Stimulated activated CD8-positive, alpha-beta memory T cell treated with anti-CD3 and anti-CD28 coated beads, Interleukin-4, amount 100 ng/mL, for 4 hours (primary cell): ENCODE results near the gene MRFAP1.
A peak's percentile ranks its signal among the peaks of the same experiment; 100 is the strongest.
"Not testable (repeated sequence)": the region's sequence is repeated elsewhere in the genome, so short reads cannot be mapped to it uniquely, and the experiment has no call there.

Source experiments
- DNase-seq, 2 donors: peaks; one replicate each; pipeline ENCODE4 v3.0.0-alpha.2; 2020; ENCODE audit warnings: low read depth in 2 of 2, low spot score in 1 of 2

Gene MRFAP1

GRCh38 chr4:6633091-6633906 lies 7.2 kb upstream of the MRFAP1 start:
- no peak for DNase-seq

GRCh38 chr4:6634746-6635145 lies 5.7 kb upstream of the MRFAP1 start:
- no peak for DNase-seq

GRCh38 chr4:6639137-6639680 lies 1.3 kb upstream of the MRFAP1 start:
- no peak for DNase-seq

GRCh38 chr4:6641164-6641970 lies 882 bp downstream of the MRFAP1 start:
- peak in 1 of 2 donors; percentile 7 for DNase-seq

- DNase-seq, result no peak
These were observed 1.5 kb downstream of the MRFAP1 start for GRCh38 chr4:6641971-6642320.

GRCh38 chr4:6643141-6643847 lies 2.8 kb downstream of the MRFAP1 start:
- no peak for DNase-seq

- no peak for DNase-seq
These were observed 4.5 kb downstream of the MRFAP1 start for GRCh38 chr4:6644792-6645530.

- DNase-seq, result no peak
These were observed 6.7 kb downstream of the MRFAP1 start for GRCh38 chr4:6647169-6647568.

GRCh38 chr4:6647582-6648230 lies 7.2 kb downstream of the MRFAP1 start:
- no peak for DNase-seq

- no peak for DNase-seq
These were observed 8.7 kb downstream of the MRFAP1 start for GRCh38 chr4:6649216-6649615.

- not testable (repeated sequence) for DNase-seq
These were observed 13.7 kb downstream of the MRFAP1 start for GRCh38 chr4:6654211-6654610.

- DNase-seq, result not testable (repeated sequence)
These were observed 14.8 kb downstream of the MRFAP1 start for GRCh38 chr4:6655291-6655690.

- DNase-seq, result no peak
These were observed 15.4 kb downstream of the MRFAP1 start for GRCh38 chr4:6655924-6656323.

GRCh38 chr4:6657242-6658208 lies 17.0 kb downstream of the MRFAP1 start:
- no peak for DNase-seq

- no peak for DNase-seq
These were observed 17.7 kb downstream of the MRFAP1 start for GRCh38 chr4:6658209-6658595.

- peak; percentile 14 to 30 for DNase-seq
These were observed 18.2 kb downstream of the MRFAP1 start for GRCh38 chr4:6658597-6659075.

GRCh38 chr4:6659897-6660296 lies 19.4 kb downstream of the MRFAP1 start:
- DNase-seq, result no peak

- DNase-seq, result no peak
These were observed 19.9 kb downstream of the MRFAP1 start for GRCh38 chr4:6660430-6660829.

- no peak for DNase-seq
These were observed 22.1 kb downstream of the MRFAP1 start for GRCh38 chr4:6662591-6662990.
